ENCODE data around the gene RTN4. TPM values are rescaled to one million over a fixed set of nuclear protein-coding genes. Genes with fewer than 3 reads are reported as not detected.

Gene RTN4
- total and polyA plus RNA-seq, 3 donors from 2014 or later = 107 to 183 (median 112) TPM

DNA sequence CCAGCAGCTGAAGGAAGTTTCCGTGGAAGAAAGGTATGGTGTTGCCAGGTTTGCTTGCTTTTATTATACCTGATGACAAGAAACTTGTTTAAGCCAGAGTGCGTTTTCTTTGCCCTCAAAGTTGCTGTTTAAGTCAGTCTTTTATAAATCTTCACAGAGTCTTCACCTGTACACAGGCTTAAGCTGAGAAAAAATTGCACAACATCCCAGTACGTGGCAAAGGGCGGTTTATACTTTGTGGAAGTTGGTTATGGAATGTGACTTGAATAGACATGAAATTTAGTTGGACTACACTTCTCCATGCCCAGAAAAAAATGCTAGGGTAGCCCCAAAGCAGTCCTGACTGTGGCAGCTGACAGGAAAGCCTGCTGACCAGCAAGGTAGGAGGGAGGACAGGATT is 121.5 kb downstream of the RTN4 start:
- Histone ChIP-seq H3K4me1 (no peaks in the 10 kb centered on the region), H3K9me3 (no peaks in the 10 kb centered on the region), H3K27ac (no peak overlapping the region), H3K27me3 (no peaks in the 10 kb centered on the region), H3K4me3 (no peak overlapping the region), H3K36me3 (ENCODE audit: low read depth, missing control alignments) (no peaks in the 10 kb centered on the region)
- no peak for DNase-seq
- TF ChIP-seq, protein P1, sequence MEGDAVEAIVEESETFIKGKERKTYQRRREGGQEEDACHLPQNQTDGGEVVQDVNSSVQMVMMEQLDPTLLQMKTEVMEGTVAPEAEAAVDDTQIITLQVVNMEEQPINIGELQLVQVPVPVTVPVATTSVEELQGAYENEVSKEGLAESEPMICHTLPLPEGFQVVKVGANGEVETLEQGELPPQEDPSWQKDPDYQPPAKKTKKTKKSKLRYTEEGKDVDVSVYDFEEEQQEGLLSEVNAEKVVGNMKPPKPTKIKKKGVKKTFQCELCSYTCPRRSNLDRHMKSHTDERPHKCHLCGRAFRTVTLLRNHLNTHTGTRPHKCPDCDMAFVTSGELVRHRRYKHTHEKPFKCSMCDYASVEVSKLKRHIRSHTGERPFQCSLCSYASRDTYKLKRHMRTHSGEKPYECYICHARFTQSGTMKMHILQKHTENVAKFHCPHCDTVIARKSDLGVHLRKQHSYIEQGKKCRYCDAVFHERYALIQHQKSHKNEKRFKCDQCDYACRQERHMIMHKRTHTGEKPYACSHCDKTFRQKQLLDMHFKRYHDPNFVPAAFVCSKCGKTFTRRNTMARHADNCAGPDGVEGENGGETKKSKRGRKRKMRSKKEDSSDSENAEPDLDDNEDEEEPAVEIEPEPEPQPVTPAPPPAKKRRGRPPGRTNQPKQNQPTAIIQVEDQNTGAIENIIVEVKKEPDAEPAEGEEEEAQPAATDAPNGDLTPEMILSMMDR (IDR thresholded peaks at IDR 0.05) = no peak
- no peak for TF ChIP-seq POLR2A (IDR thresholded peaks at IDR 0.05)
- intact Hi-C loops (cut with DNase I; ENCODE audit: low total_unique reads) = no loop called here
- 96% methylated on average over 4 of the region's 4 CpGs for WGBS, 2 donors

DNA sequence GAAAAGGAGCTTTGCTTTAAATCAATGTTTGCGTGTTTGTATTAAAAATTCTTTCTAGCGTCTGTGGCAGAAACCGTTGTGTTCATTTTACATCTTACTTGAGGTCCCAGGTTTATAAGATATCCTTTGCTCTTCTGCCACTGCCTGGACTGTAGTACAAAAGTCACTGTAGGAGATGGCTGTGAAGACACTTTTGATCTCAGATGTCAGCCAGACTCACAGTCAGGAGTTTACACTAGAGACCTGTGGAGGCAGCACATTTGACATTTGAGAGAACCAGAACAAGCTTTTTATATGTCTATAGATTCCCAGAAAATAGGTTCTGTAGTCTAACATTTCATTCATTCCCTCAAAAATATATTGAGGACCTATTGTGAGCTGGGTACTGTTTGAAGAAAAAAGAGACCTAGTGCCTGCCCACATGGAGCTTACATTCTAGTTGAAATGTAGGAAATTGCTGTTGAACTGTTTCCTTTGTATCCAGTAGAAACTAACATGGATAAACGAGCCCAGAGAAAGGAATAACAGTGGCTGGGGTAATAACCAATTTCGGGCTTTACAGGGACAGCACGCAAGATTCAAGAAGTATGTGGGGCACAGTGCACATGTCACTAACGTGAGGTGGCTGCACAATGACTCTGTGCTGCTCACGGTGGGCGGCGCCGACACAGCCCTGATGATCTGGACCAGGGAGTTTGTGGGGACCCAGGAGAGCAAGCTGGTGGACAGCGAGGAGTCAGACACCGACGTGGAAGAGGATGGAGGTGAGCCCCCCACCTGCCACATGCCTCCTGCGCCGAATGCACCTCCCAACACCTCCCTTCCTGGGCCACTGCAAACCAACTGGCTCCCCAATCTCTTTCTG is 122.3 kb downstream of the RTN4 start:
- Histone ChIP-seq H3K27me3 (no peaks in the 10 kb centered on the region), H3K4me1 (no peaks in the 10 kb centered on the region), H3K27ac (no peak overlapping the region), H3K36me3 (ENCODE audit: low read depth, missing control alignments) (no peaks in the 10 kb centered on the region), H3K4me3 (no peak overlapping the region), H3K9me3 (no peaks in the 10 kb centered on the region)
- DNase-seq = no peak
- 95 to 96% methylated on average over 16 of the region's 16 CpGs for WGBS, 2 donors
- TF ChIP-seq, protein P1 (IDR thresholded peaks at IDR 0.05) = no peak
- TF ChIP-seq POLR2A (IDR thresholded peaks at IDR 0.05) = no peak
- intact Hi-C loops (cut with DNase I; ENCODE audit: low total_unique reads) = no loop called here

DNA sequence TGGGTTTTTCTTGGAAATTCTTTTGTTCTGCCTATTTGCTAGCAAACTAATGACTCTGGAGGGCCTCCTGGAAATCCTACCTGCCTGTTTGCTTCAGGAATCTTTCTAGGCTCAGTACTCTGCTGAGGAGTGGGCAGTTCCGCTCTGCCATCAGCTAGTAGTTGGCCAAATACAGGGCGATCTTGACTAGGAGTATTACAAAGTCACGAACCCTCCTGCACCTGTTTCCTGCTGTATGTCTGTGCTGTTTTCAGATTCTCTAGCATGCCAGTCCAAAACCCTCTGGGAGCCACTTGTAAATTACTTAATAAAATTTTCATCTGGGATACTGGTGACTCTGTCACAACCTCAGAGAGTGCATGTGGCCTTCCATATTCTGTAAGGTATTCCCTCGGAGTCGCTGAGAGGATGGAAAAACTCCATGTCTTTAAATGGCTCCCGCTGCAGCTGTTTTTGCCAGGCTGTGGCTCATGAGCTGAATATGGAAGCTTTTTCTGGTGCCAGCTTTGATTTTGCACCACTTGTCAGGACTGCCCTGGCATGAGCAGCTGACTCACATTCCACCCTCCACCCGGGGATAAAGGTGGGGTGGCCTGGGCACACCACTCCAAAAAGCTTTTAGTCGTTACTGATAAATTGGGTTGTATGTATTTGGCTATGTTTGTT is 123.0 kb downstream of the RTN4 start:
- Histone ChIP-seq H3K27me3 (no peaks in the 10 kb centered on the region), H3K36me3 (ENCODE audit: low read depth, missing control alignments) (no peaks in the 10 kb centered on the region), H3K27ac (no peak overlapping the region), H3K4me3 (no peak overlapping the region), H3K9me3 (no peaks in the 10 kb centered on the region), H3K4me1 (no peaks in the 10 kb centered on the region)
- WGBS, 2 donors = 85 to 95% methylated on average over 8 of the region's 8 CpGs
- TF ChIP-seq, protein P1 (IDR thresholded peaks at IDR 0.05) = no peak
- no peak for TF ChIP-seq POLR2A (IDR thresholded peaks at IDR 0.05)
- intact Hi-C loops (cut with DNase I; ENCODE audit: low total_unique reads) = no loop called here
- no peak for DNase-seq

DNA sequence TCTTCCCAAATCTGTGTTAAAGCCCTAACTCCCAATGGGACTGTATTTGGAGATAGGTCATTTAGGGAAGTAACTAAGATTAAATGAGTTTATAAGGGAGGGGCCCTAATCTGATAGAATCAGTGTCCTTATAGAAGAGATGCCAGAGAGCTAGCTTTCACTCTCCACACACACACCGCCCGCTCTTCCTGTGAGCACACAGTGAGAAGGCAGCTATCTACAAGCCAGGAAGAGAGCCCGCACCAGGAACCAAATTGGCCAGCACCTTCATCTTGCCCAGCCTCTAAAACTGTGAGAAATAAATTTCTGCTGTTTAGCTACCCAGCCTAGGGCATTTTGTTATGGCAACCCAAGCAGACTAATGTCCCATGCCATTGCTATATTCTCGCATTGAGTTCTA is 125.2 kb downstream of the RTN4 start:
- no peaks in the 10 kb centered on the region for H3K4me1 ChIP-seq
- no peak for DNase-seq
- no peaks in the 10 kb centered on the region for H3K27me3 ChIP-seq
- intact Hi-C loops (cut with DNase I; ENCODE audit: low total_unique reads) = no loop called here
- 93 to 99% methylated on average over 4 of the region's 4 CpGs for WGBS, 2 donors
- H3K27ac ChIP-seq = no peak overlapping the region
- no peaks in the 10 kb centered on the region for H3K36me3 ChIP-seq (ENCODE audit: low read depth, missing control alignments)
- TF ChIP-seq, protein P1 (IDR thresholded peaks at IDR 0.05) = no peak
- TF ChIP-seq POLR2A (IDR thresholded peaks at IDR 0.05) = no peak
- no peak overlapping the region for H3K4me3 ChIP-seq
- no peaks in the 10 kb centered on the region for H3K9me3 ChIP-seq
